Measurements from ENCODE around the gene DCTN5.
"Not testable (repeated sequence)": the region's sequence is repeated elsewhere in the genome, so short reads cannot be mapped to it uniquely, and the experiment has no call there.

The DCTN5 gene

GRCh38 chr16:23640931-23641765, at the start of gene DCTN5, which contains the start of gene PALB2:
TSS of gene DCTN5 (plus strand) at chr16:23641466. CDS start at chr16:23641543, 77 bp downstream.
TSS of gene PALB2 (minus strand) at chr16:23641310. CDS start at chr16:23641157, 153 bp downstream.
- peak; percentile 83 to 91 for DNase-seq (ENCODE audit: extremely low read depth in 1 of 2, low read depth in 1 of 2)

DNA sequence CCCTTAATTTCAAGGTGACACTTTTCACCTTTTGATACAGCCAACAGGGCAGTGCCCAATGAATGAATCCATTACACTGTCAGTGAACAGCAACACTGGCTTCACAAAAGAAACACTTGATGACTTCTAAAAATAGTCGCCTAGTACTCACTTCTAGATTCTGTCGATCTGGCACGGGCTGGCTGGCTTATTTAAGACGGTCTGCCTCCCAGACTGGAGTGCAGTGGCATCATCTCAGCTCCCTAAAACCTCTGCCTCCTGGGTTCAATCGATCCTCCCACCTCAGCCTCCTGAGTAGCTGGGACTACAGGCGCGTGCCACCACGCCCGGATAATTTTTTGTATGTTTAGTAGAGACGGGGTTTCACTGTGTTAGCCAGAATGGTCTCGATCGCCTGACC, 47.1 kb upstream of the DCTN5 start:
- DNase-seq (ENCODE audit: extremely low read depth in 1 of 2, low read depth in 1 of 2), result no peak

- no peak for DNase-seq (ENCODE audit: extremely low read depth in 1 of 2, low read depth in 1 of 2)
Measured at GRCh38 chr16:23595246-23595950, 45.9 kb upstream of the DCTN5 start.

GRCh38 chr16:23595951-23596720, 45.1 kb upstream of the DCTN5 start, which contains the start of gene NDUFAB1:
TSS of gene NDUFAB1 (minus strand) at chr16:23596316. CDS start at chr16:23596290, 26 bp downstream.
- DNase-seq (ENCODE audit: extremely low read depth in 1 of 2, low read depth in 1 of 2), result peak; percentile 78 to 79

- no peak for DNase-seq (ENCODE audit: extremely low read depth in 1 of 2, low read depth in 1 of 2)
Measured at GRCh38 chr16:23597003-23597756, 44.1 kb upstream of the DCTN5 start.

DNA sequence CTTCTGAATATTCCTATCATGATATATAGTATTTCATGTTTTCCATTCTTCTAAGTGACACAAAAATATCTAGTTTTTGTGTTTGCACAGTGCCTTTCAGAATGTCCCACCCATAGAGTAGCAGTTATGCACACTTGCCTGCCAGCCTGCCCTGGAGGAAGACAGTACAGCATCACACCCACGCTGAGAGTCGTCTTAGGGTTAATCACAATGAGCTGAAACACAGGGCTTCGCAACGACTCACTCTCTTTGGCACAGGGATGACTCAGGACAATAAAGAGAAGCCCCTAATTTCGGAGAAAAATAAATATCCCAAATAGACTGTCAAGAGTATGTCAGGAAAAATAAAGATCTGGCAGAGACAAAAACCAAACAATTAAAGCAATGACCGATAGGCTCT, 33.5 kb upstream of the DCTN5 start:
- DNase-seq (ENCODE audit: extremely low read depth in 1 of 2, low read depth in 1 of 2), result no peak

DNA sequence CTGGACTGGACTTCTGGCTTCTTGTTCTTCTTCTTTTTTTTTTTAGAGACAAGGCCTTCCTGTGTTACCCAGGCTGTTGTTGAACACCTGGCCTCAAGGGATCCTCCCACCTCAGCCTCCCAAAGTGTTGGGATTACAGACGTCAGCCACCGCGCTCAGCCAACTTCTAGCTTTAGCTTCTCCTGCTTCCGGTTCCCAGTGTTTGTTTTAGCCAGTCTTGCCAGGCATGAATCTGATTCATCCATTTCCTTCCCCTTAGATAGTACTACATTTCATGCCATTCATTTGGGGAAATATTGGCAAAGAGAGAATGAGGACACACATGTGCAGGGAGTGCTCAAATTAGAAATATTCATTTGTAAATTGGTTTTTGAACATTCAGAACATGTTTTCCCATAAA, 33.1 kb upstream of the DCTN5 start:
- no peak for DNase-seq (ENCODE audit: extremely low read depth in 1 of 2, low read depth in 1 of 2)

DNA sequence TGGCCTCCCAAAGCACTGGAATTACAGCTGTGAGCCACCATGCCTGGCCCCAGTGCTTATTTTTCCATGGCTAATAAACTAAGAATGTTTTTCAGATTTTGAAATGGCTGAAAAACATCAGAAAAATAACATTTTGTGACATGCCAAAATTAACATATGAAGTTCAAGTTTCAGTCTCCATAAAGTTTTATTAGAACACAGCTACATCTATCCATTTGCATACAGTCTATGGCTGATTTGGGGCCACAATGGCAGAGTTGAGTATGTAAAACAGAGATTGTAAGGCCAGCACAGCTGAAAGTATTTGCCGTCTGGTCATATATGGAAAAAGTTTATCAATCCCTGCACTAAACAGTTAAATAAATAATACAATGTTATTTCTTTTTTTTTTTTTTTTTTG, 31.3 kb upstream of the DCTN5 start:
- no peak for DNase-seq (ENCODE audit: extremely low read depth in 1 of 2, low read depth in 1 of 2)

DNA sequence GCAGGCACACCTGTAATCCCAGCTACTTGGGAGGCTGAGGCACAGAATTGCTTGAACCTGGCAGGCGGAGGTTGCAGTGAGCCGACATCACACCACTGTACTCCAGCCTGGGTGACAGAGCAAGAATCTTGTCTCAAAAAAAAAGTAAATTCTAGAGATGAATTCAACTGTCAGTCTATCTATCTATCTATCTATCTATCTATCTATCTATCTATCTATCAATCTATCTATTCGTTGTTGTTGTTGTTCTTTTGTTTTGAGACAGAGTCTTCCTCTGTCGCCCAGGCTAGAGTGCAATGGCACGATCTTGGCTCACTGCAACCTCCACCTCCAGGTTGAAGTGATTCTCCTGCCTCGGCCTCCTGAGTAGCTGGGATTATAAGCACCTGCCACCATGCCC, 30.4 kb upstream of the DCTN5 start:
- DNase-seq (ENCODE audit: extremely low read depth in 1 of 2, low read depth in 1 of 2), result not testable (repeated sequence)

DNA sequence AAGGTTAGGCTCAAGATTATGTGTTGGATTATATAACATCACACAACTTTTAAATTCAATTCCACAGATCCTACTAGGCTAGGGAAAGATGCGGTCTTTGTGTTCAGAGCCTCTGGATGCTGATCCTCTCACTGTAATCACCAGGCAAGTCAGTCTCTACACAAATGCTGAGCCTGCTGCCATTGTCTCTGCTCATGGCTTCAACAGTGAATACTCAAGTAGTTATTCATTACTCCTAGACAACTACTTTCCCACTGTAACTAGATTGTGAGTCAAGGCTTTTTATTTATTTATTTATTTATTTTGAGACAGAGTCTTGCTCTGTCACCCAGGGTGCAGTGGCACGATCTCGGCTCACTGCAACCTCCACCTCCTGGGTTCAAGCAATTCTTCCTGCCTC, 29.3 kb upstream of the DCTN5 start:
- DNase-seq (ENCODE audit: extremely low read depth in 1 of 2, low read depth in 1 of 2), result no peak

DNA sequence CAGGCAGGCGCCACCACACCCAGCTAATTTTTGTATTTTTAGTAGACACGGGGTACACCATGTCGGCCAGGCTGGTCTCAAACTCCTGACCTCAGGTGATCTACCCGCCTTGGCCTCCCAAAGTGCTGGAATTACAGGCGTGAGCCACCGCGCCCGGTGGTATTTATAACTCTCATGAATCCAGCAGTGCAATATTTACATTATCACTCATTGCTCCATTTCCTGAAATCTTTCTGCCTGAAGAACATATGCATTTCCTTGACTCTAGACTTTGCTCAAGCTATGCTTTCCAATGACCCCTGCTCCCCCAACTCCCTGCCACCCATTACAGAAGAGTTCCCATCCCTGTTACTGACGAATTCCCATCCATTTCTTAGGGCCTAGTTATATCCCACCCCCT, 25.5 kb upstream of the DCTN5 start:
- no peak for DNase-seq (ENCODE audit: extremely low read depth in 1 of 2, low read depth in 1 of 2)

DNA sequence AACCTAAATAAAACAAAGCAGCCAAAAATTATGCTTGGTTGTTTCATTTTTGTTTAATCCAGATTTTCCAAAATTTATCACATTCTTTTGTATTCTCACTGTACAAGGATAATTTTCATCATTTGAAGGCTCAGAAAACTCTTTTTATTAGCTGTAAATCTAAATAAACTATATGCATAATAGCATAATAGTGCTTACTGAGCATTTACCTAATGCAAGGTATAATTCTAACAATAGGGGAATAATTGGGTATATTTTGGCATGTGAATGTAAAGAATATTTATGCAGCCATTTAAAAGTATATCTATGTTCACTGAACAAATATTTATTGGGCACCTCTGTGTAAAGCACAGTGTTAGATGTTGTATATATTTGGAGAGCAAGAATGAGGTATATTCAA, 17.2 kb upstream of the DCTN5 start:
- DNase-seq (ENCODE audit: extremely low read depth in 1 of 2, low read depth in 1 of 2), result no peak

DNA sequence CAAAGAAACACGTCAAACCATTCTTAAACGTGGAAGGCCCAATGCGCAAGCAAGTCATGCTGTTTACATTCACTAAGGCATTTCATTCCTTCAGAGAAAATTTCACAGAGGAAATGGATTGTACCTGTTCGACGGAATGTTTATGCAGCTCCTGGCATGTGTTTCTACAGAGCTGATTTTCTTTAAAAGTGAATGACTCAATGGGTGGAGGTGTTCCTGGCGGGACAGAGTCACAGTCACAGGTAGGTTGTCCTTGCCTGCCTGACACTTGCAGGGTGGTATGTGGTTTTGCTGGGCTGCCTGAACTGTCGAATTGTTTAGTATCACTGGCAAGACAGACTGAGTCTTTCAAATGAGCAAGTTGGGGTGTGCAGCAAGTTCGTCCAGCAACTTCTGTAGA, 11.8 kb upstream of the DCTN5 start:
- DNase-seq (ENCODE audit: extremely low read depth in 1 of 2, low read depth in 1 of 2), result no peak

DNA sequence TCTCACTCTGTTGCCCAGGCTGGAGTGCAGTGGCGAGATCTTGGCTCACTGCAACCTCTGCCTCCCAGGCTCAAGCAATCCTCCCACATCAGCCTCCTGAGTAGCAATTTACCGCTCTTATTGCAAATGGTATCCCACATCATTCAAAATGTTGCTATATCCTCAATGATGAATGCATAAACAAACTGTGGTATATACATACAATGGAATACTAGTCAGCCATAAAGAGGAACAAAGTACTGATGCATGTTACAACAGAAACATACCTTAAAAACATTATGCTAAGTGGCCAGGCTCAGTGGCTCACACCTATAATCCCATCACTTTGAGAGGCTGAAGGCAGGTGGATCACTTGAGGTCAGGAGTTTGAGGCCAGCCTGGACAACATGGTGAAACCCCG, 9.4 kb upstream of the DCTN5 start:
- not testable (repeated sequence) for DNase-seq (ENCODE audit: extremely low read depth in 1 of 2, low read depth in 1 of 2)

DNA sequence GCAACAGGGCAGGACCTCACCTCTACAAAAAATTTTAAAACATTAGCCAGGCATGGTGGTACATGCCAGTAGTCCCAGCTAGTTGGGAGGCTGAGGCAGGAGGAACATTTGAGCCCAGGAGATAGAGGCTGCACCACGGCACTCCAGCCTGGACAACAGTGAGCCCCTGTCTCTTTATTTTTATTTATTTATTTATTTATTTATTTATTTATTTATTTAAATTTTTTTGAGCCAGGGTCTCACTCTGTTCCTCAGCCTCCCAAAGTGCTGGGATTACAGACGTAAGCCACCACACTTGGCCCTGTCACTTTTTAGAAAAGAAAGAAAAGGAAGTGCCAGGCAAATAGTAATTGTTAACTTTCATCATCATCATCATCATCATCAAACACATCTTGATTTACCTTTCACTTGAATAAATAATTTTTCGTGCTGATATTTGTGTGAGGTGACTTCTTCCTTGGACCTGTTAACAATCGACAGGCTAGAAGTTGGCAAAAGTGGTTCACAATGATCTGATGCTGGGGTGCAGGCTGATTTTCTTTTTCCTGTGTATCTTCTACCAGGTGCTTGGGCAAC, 6.7 kb upstream of the DCTN5 start:
- DNase-seq (ENCODE audit: extremely low read depth in 1 of 2, low read depth in 1 of 2), result no peak

- no peak for DNase-seq (ENCODE audit: extremely low read depth in 1 of 2, low read depth in 1 of 2)
Measured at GRCh38 chr16:23635958-23636357, 5.3 kb upstream of the DCTN5 start.

- no peak for DNase-seq (ENCODE audit: extremely low read depth in 1 of 2, low read depth in 1 of 2)
Measured at GRCh38 chr16:23640615-23640930, 693 bp upstream of the DCTN5 start.

GRCh38 chr16:23642246-23642774, 1.0 kb downstream of the DCTN5 start:
- no peak for DNase-seq (ENCODE audit: extremely low read depth in 1 of 2, low read depth in 1 of 2)

DNA sequence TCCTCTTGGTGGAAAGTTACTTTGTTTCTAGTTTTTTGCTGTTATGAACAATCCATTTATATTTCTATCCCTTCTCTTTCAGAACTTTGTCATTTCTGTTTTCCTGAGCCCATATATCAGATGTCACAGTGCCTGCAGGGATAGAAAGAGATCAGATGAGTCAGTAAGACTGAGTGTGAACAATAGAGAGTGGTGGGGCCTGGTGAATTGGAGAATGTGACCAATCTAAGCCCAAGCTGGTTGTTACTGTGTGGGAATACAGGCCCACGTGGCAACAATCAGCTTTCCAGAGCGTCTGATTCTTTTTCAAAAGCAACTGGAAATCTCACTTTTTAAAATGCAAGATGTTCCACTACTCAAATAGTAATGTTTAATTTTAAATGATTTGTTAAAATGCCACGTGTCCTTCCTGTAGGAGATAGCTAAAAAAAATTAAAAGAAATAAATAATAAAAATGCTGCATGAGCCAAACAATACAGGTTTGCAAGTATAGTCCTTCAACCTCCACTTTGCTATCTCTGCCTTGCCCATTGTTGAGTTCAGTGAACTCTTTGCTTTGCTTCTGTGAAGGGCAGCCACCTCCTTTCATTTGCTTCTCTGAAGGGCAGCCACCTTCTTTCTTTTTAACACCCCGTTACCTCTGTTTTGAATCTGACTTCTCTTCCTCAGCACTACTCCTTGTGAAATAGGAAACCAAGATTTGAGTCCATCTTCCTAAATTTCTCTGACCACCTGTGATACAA, 9.6 kb downstream of the DCTN5 start:
- no peak for DNase-seq (ENCODE audit: extremely low read depth in 1 of 2, low read depth in 1 of 2)
